GM18907 (cell line): ENCODE measurements around the gene FBXO3.
"Not testable (repeated sequence)": the region's sequence is repeated elsewhere in the genome, so short reads cannot be mapped to it uniquely, and the experiment has no call there.

Source experiments
- ATAC-seq: cut with Tn5 transposase; IDR thresholded peaks from one replicate; pipeline ENCODE4 v1.9.1; 2021; ENCODE audit warnings: mild to moderate bottlenecking, moderate library complexity; ENCODE audit not compliant: unreplicated experiment

FBXO3 gene

GRCh38 chr11:33773987-33774735 is at the start of gene FBXO3:
TSS of gene FBXO3 (minus strand) at chr11:33774520. CDS start at chr11:33774497, 23 bp downstream.
- peak; percentile 73 for ATAC-seq

- not testable (repeated sequence) for ATAC-seq
These were observed 48.7 kb upstream of the FBXO3 start for GRCh38 chr11:33822981-33823380.

- ATAC-seq: no peak
These were observed 45.1 kb upstream of the FBXO3 start for GRCh38 chr11:33819278-33820035.

GRCh38 chr11:33808228-33808828 is 34.0 kb upstream of the FBXO3 start:
- peak; percentile 79 for ATAC-seq

GRCh38 chr11:33804471-33804870 is 30.2 kb upstream of the FBXO3 start:
- ATAC-seq: no peak

GRCh38 chr11:33802194-33802950 is 28.1 kb upstream of the FBXO3 start:
- ATAC-seq: peak; percentile 54

- ATAC-seq: peak; percentile 79
These were observed 27.5 kb upstream of the FBXO3 start for GRCh38 chr11:33801821-33802193.

- ATAC-seq: no peak
These were observed 23.6 kb upstream of the FBXO3 start for GRCh38 chr11:33797879-33798278.

GRCh38 chr11:33790040-33790439 is 15.7 kb upstream of the FBXO3 start:
- ATAC-seq: no peak

GRCh38 chr11:33788095-33788494 is 13.8 kb upstream of the FBXO3 start:
- not testable (repeated sequence) for ATAC-seq

GRCh38 chr11:33787076-33787475 is 12.8 kb upstream of the FBXO3 start:
- ATAC-seq: no peak

- ATAC-seq: no peak
These were observed 11.3 kb upstream of the FBXO3 start for GRCh38 chr11:33785609-33786008.

GRCh38 chr11:33779849-33780528 is 5.7 kb upstream of the FBXO3 start:
- ATAC-seq: no peak

- ATAC-seq: no peak
These were observed 4.4 kb upstream of the FBXO3 start for GRCh38 chr11:33778675-33779074.

GRCh38 chr11:33777906-33778305 is 3.6 kb upstream of the FBXO3 start:
- no peak for ATAC-seq

GRCh38 chr11:33775832-33776470 is 1.6 kb upstream of the FBXO3 start:
- peak; percentile 34 for ATAC-seq

GRCh38 chr11:33775467-33775807 is 1.1 kb upstream of the FBXO3 start:
- ATAC-seq: no peak

GRCh38 chr11:33774736-33775466 is 581 bp upstream of the FBXO3 start:
- ATAC-seq: no peak

- peak; percentile 41 for ATAC-seq
These were observed 825 bp downstream of the FBXO3 start for GRCh38 chr11:33773404-33773986.
